ENCODE measurements around the gene TNFSF15.

Gene TNFSF15

GRCh38 chr9:114806526-114806900 lies 674 bp upstream of the TNFSF15 start:
- no peaks in the 10 kb centered on the region for H3K36me3 ChIP-seq (ENCODE audit: control insufficient read depth in 2 of 2, insufficient read depth in 1 of 2, low read length in 2 of 2)
- ChIA-PET POLR2A (interaction anchor here (0.7 kb wide), 1 partner anchor 1589 kb away, joined by 3 read pairs; no protein-coding TSS in a partner anchor), CTCF (interaction anchor here (0.6 to 1.1 kb wide), 3 partner anchors 99 to 456 kb away, joined by 3 to 4 read pairs (median 3); no protein-coding TSS in a partner anchor)
- no peak overlapping the region for H3K27ac ChIP-seq (ENCODE audit: extremely low read depth, low read depth, low read length)
- H3K4me3 ChIP-seq (ENCODE audit: low read depth, low read length), result no peak overlapping the region
- TF ChIP-seq ZNF571 (tag by site-specific recombination; IDR thresholded peaks at IDR 0.05), result no peak
- TF ChIP-seq ZNF433 (tag by site-specific recombination; IDR thresholded peaks at IDR 0.05; ENCODE audit: low read depth), result no peak
- no peak for TF ChIP-seq ZNF580 (tag by site-specific recombination; IDR thresholded peaks at IDR 0.05)
- no peak for TF ChIP-seq ZNF19 (tag by site-specific recombination; IDR thresholded peaks at IDR 0.05; ENCODE audit: low read depth)
- TF ChIP-seq MYNN (tag by site-specific recombination; IDR thresholded peaks at IDR 0.05; ENCODE audit: borderline replicate concordance), result no peak
- no peak for TF ChIP-seq SCRT1 (tag by site-specific recombination; IDR thresholded peaks at IDR 0.05; ENCODE audit: borderline replicate concordance)
- TF ChIP-seq RBAK (tag by site-specific recombination; IDR thresholded peaks at IDR 0.05), result no peak
- TF ChIP-seq SALL2 (tag by site-specific recombination; IDR thresholded peaks at IDR 0.05; ENCODE audit: borderline replicate concordance), result no peak
- no peak for TF ChIP-seq ZBTB11 (tag by site-specific recombination; conservative IDR thresholded peaks at IDR 0.05; ENCODE audit: low read depth)
- TF ChIP-seq ZSCAN30 (tag by site-specific recombination; IDR thresholded peaks at IDR 0.05), result no peak
- no peak for TF ChIP-seq ZNF791 (tag by site-specific recombination; IDR thresholded peaks at IDR 0.05)
- TF ChIP-seq ZNF521 (tag by site-specific recombination; IDR thresholded peaks at IDR 0.05), result no peak
- no peak for TF ChIP-seq ZNF423 (tag by site-specific recombination; IDR thresholded peaks at IDR 0.05)
- no peak for TF ChIP-seq ZNF221 (tag by site-specific recombination; IDR thresholded peaks at IDR 0.05; ENCODE audit: borderline replicate concordance)
- no peak for TF ChIP-seq KLF1 (tag by site-specific recombination; IDR thresholded peaks at IDR 0.05)
- no peak for TF ChIP-seq ZNF155 (tag by site-specific recombination; IDR thresholded peaks at IDR 0.05)
- no peak for TF ChIP-seq ZNF138 (tag by site-specific recombination; IDR thresholded peaks at IDR 0.05; ENCODE audit: borderline replicate concordance)
- TF ChIP-seq ZNF350 (tag by site-specific recombination; IDR thresholded peaks at IDR 0.05), result no peak
- TF ChIP-seq HOXC10 (CRISPR knock-in tag; IDR thresholded peaks at IDR 0.05), result no peak
- no peak for TF ChIP-seq INSM2 (tag by site-specific recombination; IDR thresholded peaks at IDR 0.05)
- peaks cover 10% of the 10 kb centered on the region; the same call in 1 of the 2 replicates for H3K4me1 ChIP-seq (ENCODE audit: control insufficient read depth, insufficient read depth, low read length)
- no peaks in the 10 kb centered on the region for H3K9me3 ChIP-seq (ENCODE audit: control insufficient read depth, insufficient read depth, low read depth, low read length)

- no peaks in the 10 kb centered on the region for H3K9me3 ChIP-seq (ENCODE audit: control insufficient read depth, insufficient read depth, low read depth, low read length)
- ChIA-PET CTCF (interaction anchor here (1.5 to 1.9 kb wide), 2 partner anchors 103 kb away, joined by 6 to 9 read pairs; no protein-coding TSS in a partner anchor), POLR2A (no interaction called here)
- no peak overlapping the region for H3K27ac ChIP-seq (ENCODE audit: extremely low read depth, low read depth, low read length)
- peaks cover 10% of the 10 kb centered on the region; the same call in 1 of the 2 replicates for H3K4me1 ChIP-seq (ENCODE audit: control insufficient read depth, insufficient read depth, low read length)
- no peak overlapping the region for H3K4me3 ChIP-seq (ENCODE audit: low read depth, low read length)
- no peaks in the 10 kb centered on the region for H3K36me3 ChIP-seq (ENCODE audit: control insufficient read depth in 2 of 2, insufficient read depth in 1 of 2, low read length in 2 of 2)
- no peak for TF ChIP-seq ZNF398 (tag by site-specific recombination; IDR thresholded peaks at IDR 0.05)
- TF ChIP-seq ZNF433 (tag by site-specific recombination; IDR thresholded peaks at IDR 0.05; ENCODE audit: low read depth), result no peak
- TF ChIP-seq ZNF2 (tag by site-specific recombination; IDR thresholded peaks at IDR 0.05), result no peak
- no peak for TF ChIP-seq ZBTB8A (tag by site-specific recombination; IDR thresholded peaks at IDR 0.05)
- no peak for TF ChIP-seq ZNF248 (tag by site-specific recombination; IDR thresholded peaks at IDR 0.05)
- no peak for TF ChIP-seq ZNF600 (tag by site-specific recombination; IDR thresholded peaks at IDR 0.05)
- TF ChIP-seq ZNF292 (tag by site-specific recombination; IDR thresholded peaks at IDR 0.05; ENCODE audit: borderline replicate concordance, low read depth), result no peak
- TF ChIP-seq ZNF621 (tag by site-specific recombination; IDR thresholded peaks at IDR 0.05), result no peak
- TF ChIP-seq ZNF169 (tag by site-specific recombination; IDR thresholded peaks at IDR 0.05), result no peak
- TF ChIP-seq ZNF324 (tag by site-specific recombination; IDR thresholded peaks at IDR 0.05), result no peak
- no peak for TF ChIP-seq ZNF341 (tag by site-specific recombination; IDR thresholded peaks at IDR 0.05; ENCODE audit: low read depth)
- TF ChIP-seq REPIN1 (tag by site-specific recombination; IDR thresholded peaks at IDR 0.05; ENCODE audit: low read depth), result no peak
Measured at GRCh38 chr9:114804505-114804904, 1.3 kb downstream of the TNFSF15 start.
